HEK293T (cell line): Measurements from ENCODE around the gene TMEM131L.

Source experiments
- CTCF ChIA-PET: fragments of 350-600 bp; formaldehyde crosslinking; extraction: SDS; loops from one replicate; lab custom pipeline; 2021; ENCODE audit warnings: antibody characterized with exemption, inconsistent platforms; lab: Yijun Ruan, JAX
- POLR2A ChIA-PET: fragments of 350-600 bp; formaldehyde crosslinking; extraction: SDS; loops from one replicate; lab custom pipeline; 2020; ENCODE audit warnings: antibody characterized with exemption, inconsistent platforms; lab: Yijun Ruan, JAX
- DNase-seq: peaks from one replicate; pipeline ENCODE4 v3.0.0; 2012; ENCODE audit warnings: mixed read lengths; ENCODE audit errors: extremely low spot score
- ARNT ChIP-seq: fragments of 450-650 bp; IDR thresholded peaks from 2 replicates; pipeline ENCODE4 v1.6.1; 2017; ENCODE audit warnings: mild to moderate bottlenecking
- BHLHE40 ChIP-seq: fragments of 450-650 bp; IDR thresholded peaks from 2 replicates; pipeline ENCODE4 v1.6.1; 2016; ENCODE audit warnings: mild to moderate bottlenecking, moderate library complexity, borderline replicate concordance
- CTBP1 ChIP-seq: fragments of 450-650 bp; IDR thresholded peaks from 2 replicates; pipeline ENCODE4 v1.6.1; 2016; ENCODE audit warnings: borderline replicate concordance
- ELF4 ChIP-seq: fragments of 450-650 bp; IDR thresholded peaks from 2 replicates; pipeline ENCODE4 v1.6.1; 2017; ENCODE audit warnings: antibody characterized with exemption
- FOXA1 ChIP-seq: fragments of 450-650 bp; IDR thresholded peaks from 2 replicates; pipeline ENCODE4 v1.6.1; 2016; ENCODE audit warnings: mild to moderate bottlenecking
- FOXK2 ChIP-seq: fragments of 450-650 bp; IDR thresholded peaks from 2 replicates; pipeline ENCODE4 v1.6.1; 2016; ENCODE audit warnings: mild to moderate bottlenecking
- FOXM1 ChIP-seq: fragments of 450-650 bp; IDR thresholded peaks from 2 replicates; pipeline ENCODE4 v1.6.1; 2017; ENCODE audit warnings: mild to moderate bottlenecking, borderline replicate concordance
- HDGF ChIP-seq: fragments of 450-650 bp; IDR thresholded peaks from 2 replicates; pipeline ENCODE4 v1.6.1; 2017; ENCODE audit warnings: antibody characterized with exemption, borderline replicate concordance
- L3MBTL2 ChIP-seq: fragments of 450-650 bp; conservative IDR thresholded peaks from 2 replicates; pipeline ENCODE4 v1.6.1; 2016; ENCODE audit warnings: mild to moderate bottlenecking
- LEF1 ChIP-seq: fragments of 450-650 bp; IDR thresholded peaks from 2 replicates; pipeline ENCODE4 v1.6.1; 2017; ENCODE audit warnings: mild to moderate bottlenecking, borderline replicate concordance
- NFRKB ChIP-seq: fragments of 450-650 bp; IDR thresholded peaks from 2 replicates; pipeline ENCODE4 v1.6.1; 2016; ENCODE audit warnings: mild to moderate bottlenecking, moderate library complexity
- PKNOX1 ChIP-seq: fragments of 450-650 bp; IDR thresholded peaks from 2 replicates; pipeline ENCODE4 v1.6.1; 2016
- SP1 ChIP-seq: fragments of 450-650 bp; IDR thresholded peaks from 2 replicates; pipeline ENCODE4 v1.6.1; 2017
- SUZ12 ChIP-seq: fragments of 450-650 bp; IDR thresholded peaks from 2 replicates; pipeline ENCODE4 v1.6.1; 2016; ENCODE audit warnings: mild to moderate bottlenecking
- TARDBP ChIP-seq: fragments of 450-650 bp; IDR thresholded peaks from 2 replicates; pipeline ENCODE4 v1.6.1; 2016
- ZNF384 ChIP-seq: fragments of 450-650 bp; IDR thresholded peaks from 2 replicates; pipeline ENCODE4 v1.6.1; 2016

TMEM131L gene

GRCh38 chr4:153483432-153484418 lies 17.6 kb downstream of the TMEM131L start:
- POLR2A ChIA-PET = interaction anchor here (0.9 to 3.6 kb wide), 3 partner anchors 14 to 138 kb away, joined by 3 to 38 read pairs (median 3); partner anchors contain the start of gene TMEM131L
- CTCF ChIA-PET = interaction anchor here (0.7 to 1.6 kb wide), 3 partner anchors 18 to 854 kb away, joined by 3 to 4 read pairs (median 3); no protein-coding TSS in a partner anchor
- no peak for DNase-seq
- TF ChIP-seq FOXK2 (no peak), BHLHE40 (no peak), SUZ12 (no peak)

- TF ChIP-seq ZNF384 = no peak
- no peak for TF ChIP-seq BHLHE40
- no peak for TF ChIP-seq CTBP1
- no peak for TF ChIP-seq L3MBTL2
- TF ChIP-seq SP1 = no peak
- TF ChIP-seq ARNT = no peak
- TF ChIP-seq FOXK2 = no peak
- TF ChIP-seq FOXA1 = no peak
- ChIA-PET POLR2A (interaction anchor here (1.7 to 4.3 kb wide), 2 partner anchors 19 to 38 kb away, joined by 9 to 36 read pairs; partner anchors contain the start of gene TMEM131L), CTCF (no interaction called here)
- DNase-seq = no peak
Observed at GRCh38 chr4:153485359-153485758, 19.2 kb downstream of the TMEM131L start.

GRCh38 chr4:153485860-153486259 lies 19.7 kb downstream of the TMEM131L start:
- DNase-seq = no peak
- POLR2A ChIA-PET = interaction anchor here (0.6 to 4.3 kb wide), 6 partner anchors 9 to 140 kb away, joined by 3 to 36 read pairs (median 6); partner anchors contain the start of gene TMEM131L
- no peak for TF ChIP-seq SP1
- no peak for TF ChIP-seq HDGF
- TF ChIP-seq ELF4 = no peak
- no peak for TF ChIP-seq PKNOX1
- CTCF ChIA-PET = interaction anchor here (0.7 to 1.0 kb wide), 4 partner anchors 13 to 93 kb away, joined by 3 to 15 read pairs (median 5); no protein-coding TSS in a partner anchor

GRCh38 chr4:153486281-153487151 lies 20.4 kb downstream of the TMEM131L start:
- POLR2A ChIA-PET = interaction anchor here (0.6 to 4.3 kb wide), 6 partner anchors 9 to 141 kb away, joined by 3 to 36 read pairs (median 6); partner anchors contain the start of gene TMEM131L
- no peak for DNase-seq

GRCh38 chr4:153488006-153488891 lies 22.1 kb downstream of the TMEM131L start:
- no peak for DNase-seq
- ChIA-PET POLR2A (interaction anchor here (4.3 kb wide), 1 partner anchor 22 kb away, joined by 36 read pairs; the partner anchor contains the start of gene TMEM131L), CTCF (no interaction called here)
- no peak for TF ChIP-seq ELF4
- TF ChIP-seq ZNF384 = no peak
- TF ChIP-seq SUZ12 = no peak
- TF ChIP-seq FOXK2 = no peak
- no peak for TF ChIP-seq BHLHE40
- TF ChIP-seq FOXA1 = no peak
- TF ChIP-seq FOXM1 = no peak
- no peak for TF ChIP-seq CTBP1
- no peak for TF ChIP-seq LEF1
- no peak for TF ChIP-seq SP1
- TF ChIP-seq L3MBTL2 = no peak
- TF ChIP-seq HDGF = no peak
- TF ChIP-seq PKNOX1 = no peak
- no peak for TF ChIP-seq ARNT
- no peak for TF ChIP-seq NFRKB
- TF ChIP-seq TARDBP = no peak

More at GRCh38 chr4:153486281-153487151, 20.4 kb downstream of the TMEM131L start:
- CTCF ChIA-PET = interaction anchor here (0.7 to 1.0 kb wide), 4 partner anchors 12 to 94 kb away, joined by 3 to 15 read pairs (median 5); no protein-coding TSS in a partner anchor
- TF ChIP-seq SUZ12 = no peak
- TF ChIP-seq CTBP1 = no peak
- TF ChIP-seq NFRKB = no peak
- TF ChIP-seq ARNT = no peak
- no peak for TF ChIP-seq TARDBP
- no peak for TF ChIP-seq FOXM1
- no peak for TF ChIP-seq LEF1
- TF ChIP-seq ELF4 = no peak
- no peak for TF ChIP-seq FOXK2
- no peak for TF ChIP-seq BHLHE40
- TF ChIP-seq SP1 = no peak
- no peak for TF ChIP-seq HDGF
- TF ChIP-seq ZNF384 = no peak
- no peak for TF ChIP-seq FOXA1
